ENCODE data around the gene COG2.
A peak's percentile ranks its signal among the peaks of the same experiment; 100 is the strongest.

Gene COG2

DNA sequence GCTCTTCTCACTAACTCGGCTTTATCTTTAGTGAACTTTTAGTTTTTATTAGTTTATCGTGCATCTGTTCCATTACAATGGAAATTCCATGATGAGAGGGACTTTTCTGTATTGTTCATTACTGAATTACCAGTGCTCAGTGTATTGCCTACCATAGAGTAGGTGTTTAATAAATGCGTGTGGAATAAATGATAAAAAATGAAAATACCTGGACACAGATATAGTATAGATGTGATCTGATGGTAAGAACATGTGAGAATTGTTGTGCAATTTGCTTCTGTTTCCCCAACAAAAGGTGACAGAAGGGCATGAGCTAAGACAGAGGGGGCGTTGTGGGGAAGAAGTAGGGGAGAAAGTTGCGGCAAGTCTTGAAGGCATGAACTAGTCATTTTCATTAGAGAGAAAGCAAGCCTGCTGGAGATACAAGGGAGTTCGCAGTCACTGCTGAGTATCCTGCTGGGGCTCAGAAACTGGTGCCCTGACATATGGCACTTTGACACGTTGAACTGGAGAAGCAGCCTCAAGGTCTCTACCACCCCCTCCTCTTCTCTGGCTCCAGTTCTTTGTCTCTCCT is 5.6 kb upstream of the COG2 start:
- no peak for DNase-seq (ENCODE audit: low read depth)
- TF ChIP-seq, protein P1, sequence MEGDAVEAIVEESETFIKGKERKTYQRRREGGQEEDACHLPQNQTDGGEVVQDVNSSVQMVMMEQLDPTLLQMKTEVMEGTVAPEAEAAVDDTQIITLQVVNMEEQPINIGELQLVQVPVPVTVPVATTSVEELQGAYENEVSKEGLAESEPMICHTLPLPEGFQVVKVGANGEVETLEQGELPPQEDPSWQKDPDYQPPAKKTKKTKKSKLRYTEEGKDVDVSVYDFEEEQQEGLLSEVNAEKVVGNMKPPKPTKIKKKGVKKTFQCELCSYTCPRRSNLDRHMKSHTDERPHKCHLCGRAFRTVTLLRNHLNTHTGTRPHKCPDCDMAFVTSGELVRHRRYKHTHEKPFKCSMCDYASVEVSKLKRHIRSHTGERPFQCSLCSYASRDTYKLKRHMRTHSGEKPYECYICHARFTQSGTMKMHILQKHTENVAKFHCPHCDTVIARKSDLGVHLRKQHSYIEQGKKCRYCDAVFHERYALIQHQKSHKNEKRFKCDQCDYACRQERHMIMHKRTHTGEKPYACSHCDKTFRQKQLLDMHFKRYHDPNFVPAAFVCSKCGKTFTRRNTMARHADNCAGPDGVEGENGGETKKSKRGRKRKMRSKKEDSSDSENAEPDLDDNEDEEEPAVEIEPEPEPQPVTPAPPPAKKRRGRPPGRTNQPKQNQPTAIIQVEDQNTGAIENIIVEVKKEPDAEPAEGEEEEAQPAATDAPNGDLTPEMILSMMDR (conservative IDR thresholded peaks at IDR 0.05; ENCODE audit: control insufficient read depth, insufficient read depth, low read depth, low read length) = no peak

DNA sequence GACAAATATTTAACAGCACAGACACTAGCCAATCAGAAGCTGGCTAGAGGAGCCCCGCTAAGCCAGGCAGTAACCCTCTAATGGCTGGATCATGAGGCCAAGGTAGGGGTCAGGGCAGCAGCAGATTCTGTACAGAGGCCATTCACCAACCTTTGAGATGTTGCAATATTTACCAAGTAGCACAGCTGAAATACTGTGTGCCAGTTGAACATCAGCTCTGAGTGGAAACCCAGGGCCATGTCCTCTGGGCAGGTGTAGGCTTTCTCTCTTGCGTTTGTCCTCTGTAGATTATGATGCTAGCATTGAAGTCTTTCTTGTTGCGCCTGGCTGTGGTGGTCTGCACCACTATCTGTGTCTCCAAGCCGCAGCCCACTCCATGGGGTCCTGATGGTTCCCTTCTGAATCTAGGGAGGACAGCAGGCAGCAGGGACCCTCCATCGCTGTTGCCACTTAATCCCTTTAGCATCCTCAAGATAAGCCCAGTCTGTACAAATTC is 2.5 kb upstream of the COG2 start:
- no peak for DNase-seq (ENCODE audit: low read depth)
- TF ChIP-seq, protein P1 (conservative IDR thresholded peaks at IDR 0.05; ENCODE audit: control insufficient read depth, insufficient read depth, low read depth, low read length) = no peak
- H3K4me3 ChIP-seq (ENCODE audit: control insufficient read depth, low read depth, low read length) = no peak overlapping the region

More for the DNA sequence above, 5.6 kb upstream of the COG2 start:
- H3K4me3 ChIP-seq (ENCODE audit: control insufficient read depth, low read depth, low read length) = no peak overlapping the region

DNA sequence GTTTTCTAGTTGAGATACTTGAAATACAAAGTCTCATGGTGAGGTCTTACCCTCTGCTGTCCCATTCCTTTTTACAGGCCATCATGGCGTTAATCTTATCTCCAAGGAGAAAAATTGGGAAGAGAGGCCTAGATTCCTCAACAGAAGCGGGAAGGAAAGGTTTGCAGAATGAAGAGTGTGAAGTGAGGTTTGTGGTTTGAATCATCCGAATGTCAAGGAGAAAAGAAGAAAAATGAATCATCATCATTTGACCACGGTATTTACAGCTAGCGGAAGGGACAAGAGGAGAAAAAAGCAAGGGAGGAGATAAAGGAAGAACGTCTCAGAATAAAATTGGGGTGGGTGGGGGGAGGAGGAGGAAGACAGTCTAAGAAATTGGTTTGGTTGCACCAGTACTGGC is 935 bp upstream of the COG2 start:
- H3K4me3 ChIP-seq (ENCODE audit: control insufficient read depth, low read depth, low read length) = no peak overlapping the region
- peak; percentile 44 for DNase-seq (ENCODE audit: low read depth)
- TF ChIP-seq, protein P1 (conservative IDR thresholded peaks at IDR 0.05; ENCODE audit: control insufficient read depth, insufficient read depth, low read depth, low read length) = no peak

DNA sequence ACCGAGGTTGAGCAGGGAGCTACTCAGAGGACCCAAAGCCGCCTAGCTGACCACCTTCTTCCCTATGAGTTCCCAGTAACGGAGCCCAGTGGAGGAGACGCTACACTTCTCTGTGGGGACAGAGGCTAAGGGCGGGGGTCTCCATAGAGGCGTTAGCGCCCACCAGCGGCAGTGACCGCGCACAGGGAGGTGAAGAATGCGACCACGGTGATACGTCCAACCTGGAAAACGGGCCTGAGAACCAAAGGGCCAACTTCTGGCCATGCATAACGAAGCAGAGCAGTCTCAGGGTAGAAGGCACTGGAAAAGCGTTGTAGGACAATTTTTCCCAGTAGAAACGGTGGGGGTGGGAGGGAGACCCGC is 400 bp upstream of the COG2 start:
- DNase-seq (ENCODE audit: low read depth) = no peak
- TF ChIP-seq, protein P1 (conservative IDR thresholded peaks at IDR 0.05; ENCODE audit: control insufficient read depth, insufficient read depth, low read depth, low read length) = no peak
- peak overlapping the region; percentile 49 for H3K4me3 ChIP-seq (ENCODE audit: control insufficient read depth, low read depth, low read length)

DNA sequence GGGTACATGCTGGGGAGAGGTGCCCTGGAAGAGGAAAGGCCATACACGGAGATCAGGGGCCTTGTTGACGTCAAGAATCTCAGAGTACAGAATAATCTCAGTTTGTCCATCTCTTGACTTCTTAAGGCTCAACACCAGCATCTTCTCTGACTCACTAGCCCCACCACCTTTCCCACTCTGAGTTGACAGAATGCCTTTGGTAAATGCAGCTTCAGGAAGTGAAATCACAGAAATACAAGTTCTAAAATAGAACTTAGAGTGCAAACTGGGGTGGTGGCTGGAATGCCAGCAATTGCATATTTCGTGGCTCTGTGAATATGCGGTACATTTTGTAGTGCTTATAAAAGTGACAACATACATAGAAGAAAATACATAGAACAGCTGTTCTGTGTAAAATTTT is 1.6 kb downstream of the COG2 start:
- DNase-seq (ENCODE audit: low read depth) = peak; percentile 10
- no peak overlapping the region for H3K4me3 ChIP-seq (ENCODE audit: control insufficient read depth, low read depth, low read length)
- TF ChIP-seq, protein P1 (conservative IDR thresholded peaks at IDR 0.05; ENCODE audit: control insufficient read depth, insufficient read depth, low read depth, low read length) = no peak

DNA sequence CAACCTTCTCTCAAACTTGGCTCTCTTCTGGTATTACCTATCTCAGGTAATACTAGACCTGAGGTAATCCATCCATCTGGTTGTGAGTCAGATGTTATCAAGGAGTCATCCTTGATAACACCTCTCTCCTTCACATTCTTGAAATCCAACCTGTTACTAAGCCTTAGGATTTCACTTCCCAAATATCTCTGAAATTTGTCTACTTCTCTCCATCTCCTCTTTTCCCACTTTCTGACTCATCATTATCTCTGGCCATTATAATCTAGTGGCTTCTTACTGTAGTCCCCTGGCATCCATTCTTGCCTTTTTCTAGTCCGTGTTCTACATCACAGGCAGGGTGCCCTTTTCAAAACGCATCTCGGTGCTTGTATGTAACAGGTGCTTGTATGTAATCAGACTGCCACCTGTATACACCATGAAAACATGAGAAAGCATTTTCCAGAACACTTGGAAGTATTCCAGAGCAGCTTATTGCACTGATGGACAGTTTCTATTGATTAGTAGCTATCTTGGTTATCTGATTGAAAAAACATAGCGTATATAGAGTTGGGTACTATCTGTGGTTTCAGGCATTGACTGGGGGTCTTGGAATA is 4.5 kb downstream of the COG2 start:
- DNase-seq (ENCODE audit: low read depth) = no peak
- no peak overlapping the region for H3K4me3 ChIP-seq (ENCODE audit: control insufficient read depth, low read depth, low read length)
- TF ChIP-seq, protein P1 (conservative IDR thresholded peaks at IDR 0.05; ENCODE audit: control insufficient read depth, insufficient read depth, low read depth, low read length) = no peak
